NCI-H2029 (cell line): ENCODE results near the gene KCNJ14.
"Not testable (repeated sequence)": the region's sequence is repeated elsewhere in the genome, so short reads cannot be mapped to it uniquely, and the experiment has no call there.

Experiments used
- DNase-seq: peaks from one replicate; lab custom pipeline; 2025; lab: John Stamatoyannopoulos, UW

Gene KCNJ14

DNA sequence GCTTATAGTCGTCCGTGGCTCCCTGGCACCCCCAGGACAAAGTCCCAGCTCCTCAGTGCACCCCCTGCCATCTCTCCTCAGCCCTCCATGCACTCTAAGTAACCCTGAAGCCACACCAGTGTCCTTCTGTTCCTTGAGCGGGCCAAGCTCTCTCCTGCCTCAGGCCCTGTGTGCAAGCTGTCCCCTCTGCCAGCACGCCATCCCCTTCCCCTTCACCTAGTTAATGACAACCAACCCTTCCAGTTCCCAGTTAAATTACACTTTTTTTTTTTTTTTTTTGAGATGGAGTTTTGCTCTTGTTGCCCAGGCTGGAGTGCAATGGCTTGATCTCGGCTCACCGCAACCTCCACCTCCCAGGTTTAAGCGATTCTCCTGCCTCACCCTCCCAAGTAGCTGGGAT lies 33.1 kb downstream of the KCNJ14 start:
- DNase-seq = not testable (repeated sequence)

DNA sequence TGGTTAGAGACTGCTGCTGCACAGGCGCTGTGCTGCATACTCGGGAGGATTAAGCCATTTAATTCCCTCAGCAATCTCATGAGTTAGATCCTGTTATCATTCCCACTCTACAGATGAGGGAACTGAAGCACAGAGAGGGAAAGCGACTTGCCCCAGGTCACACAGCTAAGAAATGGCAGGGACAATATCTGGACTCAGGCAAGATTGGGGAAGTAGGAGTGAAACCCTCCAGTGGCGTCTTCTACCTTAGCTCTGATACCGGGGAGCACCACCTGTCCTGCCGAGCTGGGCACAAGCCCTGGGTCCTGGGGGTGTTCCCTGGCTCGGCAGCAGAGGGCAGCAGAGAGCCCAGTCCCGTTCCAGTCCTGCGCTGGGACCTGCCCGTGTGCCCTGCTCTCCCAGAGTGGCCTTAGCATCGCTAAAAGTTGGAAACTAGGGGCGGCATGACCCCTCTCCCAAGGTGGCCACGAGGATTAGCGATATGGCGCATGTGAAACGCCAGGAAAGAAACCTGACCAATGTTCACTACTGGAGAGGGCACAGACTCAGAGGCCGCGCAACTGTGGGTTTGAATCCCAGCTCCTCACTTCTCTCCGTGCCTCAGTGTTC lies 34.3 kb downstream of the KCNJ14 start:
- DNase-seq = peak; percentile 53

- peak; percentile 49 for DNase-seq
Measured at GRCh38 chr19:48490981-48491792, 35.8 kb downstream of the KCNJ14 start.

DNA sequence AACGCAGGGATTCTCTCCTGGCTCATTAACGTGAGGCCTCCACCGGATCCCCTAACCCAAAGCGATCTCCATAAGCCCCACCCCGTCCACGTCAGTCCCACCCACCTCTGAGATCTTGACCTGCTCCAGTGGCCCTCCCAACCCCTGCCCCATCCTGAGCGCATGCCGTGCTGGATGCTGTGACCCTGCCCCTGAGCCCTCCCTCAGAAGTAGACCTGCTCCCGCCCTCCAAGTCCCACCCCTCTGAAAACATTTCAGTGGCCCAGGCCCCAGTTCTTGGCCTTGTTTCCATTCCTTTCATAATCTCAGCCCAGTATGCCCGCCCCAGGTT lies 36.4 kb downstream of the KCNJ14 start:
- no peak for DNase-seq

DNA sequence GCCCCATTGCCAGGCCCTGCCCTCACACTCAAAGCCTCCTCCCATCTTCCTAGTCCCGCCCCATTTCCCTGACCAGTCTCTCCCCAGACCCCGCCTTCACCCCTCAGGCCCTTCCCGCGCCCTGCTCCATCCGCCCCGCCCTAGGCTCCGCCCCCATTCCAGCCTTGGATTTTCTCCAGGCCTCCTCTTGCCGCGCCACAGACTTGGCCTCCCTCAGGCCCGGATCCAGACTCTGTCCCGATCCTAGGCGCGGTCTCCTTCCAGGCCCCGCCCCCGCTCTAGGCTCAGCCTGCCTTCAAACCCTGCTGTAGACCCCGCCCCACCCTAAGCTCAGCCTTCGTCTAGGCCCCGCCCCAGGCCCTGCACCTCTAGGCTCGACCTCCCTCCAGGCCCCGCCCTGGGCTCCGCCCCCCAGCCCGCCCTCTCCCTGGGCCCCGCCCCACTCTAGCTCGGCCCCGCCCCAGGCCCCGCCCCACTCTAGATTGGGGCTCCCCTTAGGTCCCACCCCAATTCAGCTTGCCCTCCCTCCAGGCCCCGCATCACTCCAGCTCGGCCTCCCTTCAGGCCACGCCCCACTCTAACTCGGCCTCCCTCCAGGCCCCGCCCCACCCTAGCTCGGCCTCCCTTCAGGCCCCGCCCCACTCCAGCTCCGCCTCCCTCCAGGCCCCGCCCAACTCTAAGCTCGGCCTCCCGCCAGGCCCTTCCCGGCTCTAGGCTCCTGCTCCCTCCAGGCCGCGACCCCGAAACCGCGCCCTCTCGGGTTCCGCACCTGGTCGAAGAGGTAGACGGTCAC lies 37.7 kb downstream of the KCNJ14 start:
- DNase-seq = peak; percentile 99

GRCh38 chr19:48493718-48494401 lies 38.5 kb downstream of the KCNJ14 start:
- DNase-seq = no peak

DNA sequence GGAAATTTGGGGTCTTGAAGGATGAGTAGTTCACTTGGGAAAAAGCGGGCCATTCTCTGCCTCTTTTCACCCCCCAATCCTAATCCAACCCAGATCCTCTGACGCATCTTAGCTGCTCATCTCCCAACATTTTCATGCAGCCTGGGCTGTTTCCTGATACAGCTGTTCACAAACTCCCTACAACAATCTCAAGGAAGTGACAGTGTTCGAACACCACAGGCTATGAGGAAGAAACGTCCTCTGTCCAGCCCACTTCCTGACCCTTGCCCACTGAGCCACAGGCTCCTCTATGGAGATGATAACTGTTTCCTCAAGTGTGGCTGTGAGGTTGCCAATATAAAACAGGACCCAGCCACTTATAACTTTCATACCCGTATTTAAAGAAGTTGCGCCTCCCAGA lies 40.0 kb downstream of the KCNJ14 start:
- DNase-seq = no peak

GRCh38 chr19:48496959-48497727 lies 41.8 kb downstream of the KCNJ14 start:
- DNase-seq = no peak

DNA sequence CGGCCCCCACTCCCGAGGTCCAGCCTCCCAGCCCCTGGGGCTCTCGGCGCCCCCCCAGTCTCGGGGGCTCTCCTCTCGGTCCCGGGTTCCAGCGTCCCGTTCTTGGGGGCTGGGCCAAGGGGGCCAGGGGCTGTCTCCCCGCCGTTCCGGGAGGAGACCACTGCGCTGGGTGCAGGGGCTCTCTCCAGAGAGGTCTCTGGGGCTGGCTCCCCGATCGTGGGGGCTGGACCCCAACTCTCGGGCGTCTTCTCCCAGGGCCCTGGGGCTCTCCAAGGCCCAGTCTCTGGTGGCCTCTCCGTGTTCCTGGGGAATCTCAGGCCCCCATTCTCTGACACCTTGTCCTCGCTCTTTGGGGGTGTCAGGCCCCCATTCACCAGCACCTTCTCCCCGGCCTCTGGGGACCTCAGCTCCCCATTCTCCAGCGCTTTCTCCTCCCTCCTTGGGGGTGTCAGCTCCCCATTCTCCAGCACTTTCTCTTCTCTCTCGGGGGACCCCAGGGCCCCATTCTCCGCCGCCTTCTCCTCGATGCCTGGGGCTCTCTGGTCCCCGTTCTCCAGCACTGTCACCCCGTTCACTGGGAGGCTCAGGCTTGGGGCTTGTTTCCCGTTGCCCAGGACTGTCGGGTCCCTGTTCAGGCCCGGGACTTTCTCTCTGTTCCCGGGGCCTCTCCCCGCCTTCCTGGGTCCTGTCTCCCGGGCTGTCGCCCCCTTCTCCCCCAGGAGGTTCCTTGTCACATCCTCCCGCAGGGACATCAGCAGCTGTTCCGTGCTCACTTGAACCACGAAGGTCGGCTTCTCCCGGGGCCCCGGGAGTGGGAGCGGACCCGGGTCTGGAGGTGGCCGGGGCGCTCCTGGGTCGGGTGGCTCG lies 42.6 kb downstream of the KCNJ14 start:
- DNase-seq = no peak

GRCh38 chr19:48498595-48499311 lies 43.4 kb downstream of the KCNJ14 start:
- no peak for DNase-seq

DNA sequence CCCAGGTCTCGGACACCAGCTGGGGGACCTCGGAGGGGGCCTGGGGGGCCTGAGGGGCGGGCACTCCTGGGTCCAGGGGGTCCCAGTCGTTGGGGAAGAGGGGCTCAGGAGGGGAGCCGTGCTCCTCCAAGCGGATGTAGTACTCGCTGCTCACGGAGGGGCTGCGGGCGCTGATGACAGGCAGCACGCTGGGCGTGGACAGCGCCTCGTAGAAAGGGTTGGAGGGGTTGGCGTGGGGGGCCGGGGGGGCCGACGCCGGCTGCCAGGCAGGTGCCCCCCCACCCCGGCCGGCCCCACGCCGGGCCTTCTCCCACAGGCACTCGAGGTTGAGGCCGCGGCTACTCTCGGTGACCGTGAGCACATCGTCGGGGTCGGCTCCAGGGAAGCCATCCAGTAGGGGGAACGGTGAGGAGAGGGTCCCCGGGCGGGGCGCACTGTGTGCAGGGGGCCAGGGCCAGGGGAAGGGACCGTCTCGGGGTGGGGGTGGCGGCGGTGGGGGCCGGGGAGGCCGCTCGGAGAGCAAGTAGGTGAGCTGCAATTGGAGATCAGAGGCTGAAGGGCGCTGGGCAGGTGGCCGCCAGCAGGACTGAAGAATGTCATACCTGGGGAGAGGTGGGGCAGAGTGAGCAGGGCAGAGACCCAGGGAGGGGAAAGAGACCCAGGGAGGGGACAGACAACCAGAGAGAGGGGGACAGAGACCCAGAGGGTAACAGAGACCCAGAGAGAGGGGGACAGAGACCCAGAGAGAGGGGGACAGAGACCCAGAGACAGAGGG lies 44.1 kb downstream of the KCNJ14 start:
- no peak for DNase-seq

DNA sequence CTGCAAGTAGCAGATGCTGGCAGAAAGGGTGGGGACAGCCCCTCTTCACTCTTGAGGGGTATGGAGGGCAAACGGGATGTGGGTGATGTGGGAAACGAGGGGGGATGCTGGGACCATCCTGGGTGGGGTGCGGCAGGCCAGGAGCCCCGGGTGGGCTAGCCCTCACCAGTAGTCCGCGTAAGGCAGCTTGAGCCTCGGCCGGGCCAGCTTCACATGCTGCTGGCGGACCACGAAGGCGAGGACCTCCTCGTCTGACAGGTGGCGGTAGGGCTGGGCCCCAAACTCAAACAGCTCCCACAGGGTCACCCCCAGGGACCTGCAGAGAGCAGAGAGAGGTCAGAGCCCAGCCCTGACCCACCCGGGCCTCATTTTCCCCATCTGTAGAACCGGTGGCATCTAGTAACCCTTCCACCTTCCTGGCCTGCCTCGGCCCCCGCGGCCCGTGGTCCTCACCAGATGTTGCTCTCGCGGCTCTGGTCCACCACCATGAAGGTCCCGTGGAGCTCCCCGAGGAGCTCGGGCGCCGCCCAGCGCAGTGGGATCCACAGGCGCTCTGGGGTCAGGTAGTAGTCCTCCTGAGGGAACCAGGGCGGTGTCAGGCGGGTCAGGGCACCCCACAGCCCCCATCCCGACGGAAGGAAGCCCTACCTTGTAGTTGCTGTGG lies 45.6 kb downstream of the KCNJ14 start:
- DNase-seq = no peak

- peak; percentile 98 for DNase-seq
Measured at GRCh38 chr19:48501494-48502349, 46.3 kb downstream of the KCNJ14 start.

DNA sequence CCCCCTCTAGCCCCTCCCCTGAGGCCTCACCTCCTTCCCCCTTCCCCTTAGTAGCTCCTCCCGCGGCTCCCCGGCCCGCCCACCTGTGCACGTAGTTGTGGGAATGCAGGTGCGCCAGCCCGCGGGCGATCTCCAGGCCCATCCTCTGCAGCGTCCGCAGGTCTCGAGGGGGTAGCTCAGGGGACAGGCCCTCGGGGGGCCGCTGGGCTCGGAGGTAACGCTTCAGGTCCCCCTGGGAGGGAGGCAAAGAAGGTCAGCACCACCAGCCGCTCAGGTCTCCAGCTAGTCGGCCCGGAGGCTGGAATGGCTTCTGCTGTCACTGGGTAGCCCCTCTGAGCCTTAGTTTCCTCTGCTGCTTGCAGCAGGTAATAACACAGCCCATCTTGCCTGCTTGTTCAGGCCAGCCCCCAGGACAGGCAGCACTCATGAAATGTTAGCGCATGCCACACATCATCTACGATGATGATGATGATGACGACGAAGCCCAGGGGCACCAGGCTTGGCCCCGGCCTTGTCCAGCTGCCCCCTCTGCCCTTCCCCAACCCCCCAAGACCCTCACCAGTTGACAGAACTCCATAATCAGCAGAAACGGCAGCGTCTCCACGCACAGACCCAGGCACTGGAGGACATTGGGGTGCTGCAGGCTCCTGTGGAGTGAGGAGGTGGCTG lies 47.1 kb downstream of the KCNJ14 start:
- DNase-seq = no peak

- DNase-seq = peak; percentile 46
Measured at GRCh38 chr19:48506138-48506733, 50.9 kb downstream of the KCNJ14 start.

- DNase-seq = no peak
Measured at GRCh38 chr19:48507911-48508439, 52.6 kb downstream of the KCNJ14 start.
